Sigmoid colon (tissue), 3 donors: ENCODE measurements around the gene KCNQ4.

Experiments
- CTCF ChIP-seq, 4 experiments: fragments of 450-650 bp in 3 of 4; fragments of 200-600 bp in 1 of 4; IDR thresholded peaks; one replicate each; pipeline ENCODE4 v1.5.1; 2016 to 2019; ENCODE audit warnings: antibody characterized with exemption in 4 of 4, mild to moderate bottlenecking in 3 of 4, moderate library complexity in 2 of 4
- POLR2A ChIP-seq, 2 donors: fragments of 450-650 bp; IDR thresholded peaks; one replicate each; pipeline ENCODE4 v1.6.1; 2016; ENCODE audit warnings: antibody characterized with exemption in 2 of 2, mild to moderate bottlenecking in 2 of 2, moderate library complexity in 2 of 2

GRCh38 chr1:40755067-40755466 is 28.5 kb upstream of the KCNQ4 start:
- TF ChIP-seq POLR2A (IDR thresholded peaks at IDR 0.05) (no peak), CTCF (IDR thresholded peaks at IDR 0.05) (no peak)
